Pancreas (tissue), 10 donors: ENCODE data around the gene DIP2C. TPM values are rescaled to one million over a fixed set of nuclear protein-coding genes. Genes with fewer than 3 reads are reported as not detected.

Experiments
- ATAC-seq, 4 donors: fragments of 200-7000 bp; cut with Tn5 transposase; one replicate each; pipeline versions ENCODE4 v1.8.0 to v1.9.1; 2020; ENCODE audit warnings: mild to moderate bottlenecking in 4 of 4, moderate library complexity in 4 of 4
- DNase-seq, 6 donors: peaks; one replicate each; pipeline ENCODE4 v3.0.0-alpha.2; 2020
- FAIRE-seq: peaks from 2 replicates; lab custom pipeline; 2012; peaks lifted over from hg19 to GRCh38; lab: Jason Lieb, UNC
- H3K27ac ChIP-seq, 4 donors: fragments of 200-600 bp; sonication (generic); 1 replicate in 3 of 4; 2 replicates in 1 of 4; pipeline versions ENCODE4 v1.5.0 to v1.8.0; 2020
- H3K27me3 ChIP-seq, 4 donors: fragments of 200-600 bp; one replicate each; pipeline ENCODE4 v1.8.0; 2021
- H3K36me3 ChIP-seq, 3 donors: fragments of 200-600 bp; sonication (generic) in 1 of 3; one replicate each; pipeline versions ENCODE4 v1.5.0 to v1.8.0; 2020 to 2021
- H3K4me1 ChIP-seq, 3 donors: fragments of 200-600 bp; one replicate each; pipeline ENCODE4 v1.8.0; 2021
- H3K4me3 ChIP-seq, 4 donors: fragments of 200-600 bp; sonication (generic) in 2 of 4; one replicate each; pipeline versions ENCODE4 v1.5.0 to v1.8.0; 2020 to 2021
- H3K9me3 ChIP-seq, 4 donors: fragments of 200-600 bp; one replicate each; pipeline ENCODE4 v1.8.0; 2021
- CTCF ChIP-seq, 4 donors: fragments of 200-600 bp; sonication (generic) in 3 of 4; IDR thresholded peaks; one replicate each; pipeline versions ENCODE4 v1.5.0 to v1.8.0; 2021; ENCODE audit warnings: antibody characterized with exemption in 4 of 4
- WGBS, 2 donors: extraction: QIAGEN DNeasy Blood & Tissue Kit; methylation state at CpG; one replicate each; pipeline ENCODE4 v1.1.7; 2013; 5-methylcytosine and 5-hydroxymethylcytosine counted together
- intact Hi-C, 3 donors: fragments of 100-400 bp; cut with DNase I; formaldehyde crosslinking; loops; one replicate each; pipeline versions ENCODE4 v1.11.1 to v1.14.2; 2022
- polyA plus RNA-seq, 2 donors: library from polyadenylated mRNA; stranded (reverse); fragments of 200-250 nt; gene quantifications; one replicate each; pipeline ENCODE4 v1.2.3, GENCODE V29; 2013
- total RNA-seq, 6 donors: library from RNA; stranded (reverse); fragmentation: NEBNext Ultra II Directional in 4 of 6; extraction: Animal tissue kit (Norgen Biotek cat#: 25700) in 4 of 6; gene quantifications; one replicate each; pipeline versions ENCODE4 v1.2.1 to v1.2.4, GENCODE V29; 2021 to 2023
- donor health status: healthy with polysubstance abuse.
- donor health status: DM: no; HTN: no; CAD: no; lungs with moderate emphysema.
- donor health status: DM: no; HTN: no; CAD: no.
- donor health status: control.
- donor health status: control.
- donor health status: Bipolar disorder and iron deficiency.
- donor health status: DM: yes; HTN: yes; CAD: no.
- donor health status: DM: no; HTN: no; CAD: no.
- donor health status: DM: no; HTN: no; CAD: no.
- donor health status: DM: yes; HTN: yes; CAD: no.

DIP2C gene
- total and polyA plus RNA-seq, 8 donors: 4.3 to 11.8 (median 7.3) TPM

DNA sequence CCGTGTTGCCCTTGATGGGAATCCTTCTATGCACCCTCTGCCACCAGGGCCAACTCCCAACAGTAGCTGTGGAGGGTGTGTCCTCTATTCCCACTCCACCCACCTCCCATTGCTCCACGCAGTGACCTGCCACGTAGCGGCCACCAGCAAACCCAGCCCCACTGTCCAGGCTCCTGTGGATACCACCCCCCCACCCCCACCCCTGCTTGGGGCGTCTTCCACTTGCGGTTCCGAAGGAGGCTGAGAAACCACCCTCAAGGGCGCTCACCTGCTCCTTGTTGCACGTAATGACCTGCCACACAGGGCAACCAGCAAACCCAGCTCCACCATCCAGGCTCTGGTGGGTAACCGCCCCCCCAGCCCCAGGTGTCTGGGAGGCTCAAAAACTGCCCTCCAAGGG lies 72.0 kb downstream of the DIP2C start:
- Histone ChIP-seq H3K36me3 (no peaks in the 10 kb centered on the region), H3K4me3 (no peak overlapping the region), H3K4me1 (peaks cover 27 to 38% (median 34%) of the 10 kb centered on the region in 3 donors), H3K27ac (no peak overlapping the region), H3K27me3 (no peaks in the 10 kb centered on the region), H3K9me3 (no peaks in the 10 kb centered on the region)
- ATAC-seq: no peak
- FAIRE-seq: no peak
- TF ChIP-seq CTCF (IDR thresholded peaks at IDR 0.05): no peak
- DNase-seq: peak in 1 of 6 donors; percentile 32
- intact Hi-C loops: no loop called here
- 92 to 95% methylated on average over 10 of the region's 10 CpGs for WGBS, 2 donors

- H3K36me3 ChIP-seq: no peaks in the 10 kb centered on the region
- H3K27ac ChIP-seq: no peak overlapping the region
- no peaks in the 10 kb centered on the region for H3K9me3 ChIP-seq
- TF ChIP-seq CTCF (IDR thresholded peaks at IDR 0.05): no peak
- H3K4me1 ChIP-seq: peaks cover 33 to 49% (median 46%) of the 10 kb centered on the region in 3 donors
- FAIRE-seq (no peak), DNase-seq (peak in 2 of 6 donors; percentile 19 to 36), ATAC-seq (no peak)
- WGBS, 2 donors: 93 to 94% methylated on average over 13 of the region's 13 CpGs
- intact Hi-C loops: no loop called here
- H3K27me3 ChIP-seq: no peaks in the 10 kb centered on the region
- H3K4me3 ChIP-seq: no peak overlapping the region
These were observed 73.8 kb downstream of the DIP2C start for GRCh38 chr10:615583-616152.

DNA sequence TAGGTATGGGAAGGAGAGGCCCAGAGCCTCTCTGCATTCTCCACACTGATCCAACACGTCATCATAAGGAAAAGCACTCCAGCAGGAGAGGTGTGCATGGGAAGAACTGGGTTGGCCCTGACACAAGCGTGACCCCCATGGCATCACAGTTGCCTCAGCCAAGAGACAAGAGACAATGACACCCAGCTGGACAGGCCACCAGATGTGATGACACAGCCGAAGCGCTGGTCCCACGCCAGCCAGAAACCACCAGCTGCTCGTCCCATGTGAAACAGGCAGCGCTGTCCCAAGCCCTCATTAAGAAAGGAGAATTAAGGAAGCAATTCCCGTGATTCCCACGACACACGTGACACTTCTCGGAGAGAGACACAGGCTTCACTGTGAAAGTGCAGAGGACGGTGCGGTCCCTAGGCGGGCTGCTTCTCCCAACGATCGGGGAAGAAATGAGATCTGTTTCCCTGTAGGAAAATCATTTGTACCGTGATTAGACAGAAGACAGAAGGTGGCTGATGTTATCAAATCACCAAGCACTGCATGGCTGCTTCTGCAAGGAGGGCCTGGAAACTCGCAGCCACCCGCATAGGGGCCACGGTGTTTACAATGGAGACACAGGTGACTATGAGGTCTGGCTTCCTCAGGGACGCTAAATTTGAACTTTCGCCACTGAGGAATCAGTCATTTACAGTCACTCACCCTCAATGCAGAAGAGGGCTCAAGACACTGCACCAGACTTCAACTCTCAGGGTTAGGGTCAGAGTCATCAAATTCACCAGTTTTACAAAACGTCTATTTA lies 74.5 kb downstream of the DIP2C start:
- TF ChIP-seq CTCF (IDR thresholded peaks at IDR 0.05): no peak
- intact Hi-C loops: no loop called here
- no peaks in the 10 kb centered on the region for H3K27me3 ChIP-seq
- ATAC-seq: no peak
- H3K36me3 ChIP-seq: no peaks in the 10 kb centered on the region
- peak overlapping the region; percentile 37 to 75 (median 70) for H3K27ac ChIP-seq
- no peaks in the 10 kb centered on the region for H3K9me3 ChIP-seq
- peak in 2 of 6 donors; percentile 36 to 41 for DNase-seq
- no peak overlapping the region for H3K4me3 ChIP-seq
- 82 to 84% methylated on average over 23 of the region's 23 CpGs for WGBS, 2 donors
- peaks cover 33 to 49% (median 46%) of the 10 kb centered on the region in 3 donors for H3K4me1 ChIP-seq
- no peak for FAIRE-seq

GRCh38 chr10:614139-614711 lies 75.2 kb downstream of the DIP2C start:
- Histone ChIP-seq H3K27ac (peak overlapping the region; percentile 37 to 75 (median 70)), H3K4me3 (no peak overlapping the region), H3K4me1 (peaks cover 33 to 49% (median 46%) of the 10 kb centered on the region in 3 donors), H3K9me3 (no peaks in the 10 kb centered on the region), H3K36me3 (no peaks in the 10 kb centered on the region), H3K27me3 (no peaks in the 10 kb centered on the region)
- intact Hi-C loops: no loop called here
- peak in 3 of 4 donors; percentile 2 to 6 (median 3) for ATAC-seq
- TF ChIP-seq CTCF (IDR thresholded peaks at IDR 0.05): no peak
- peak in 2 of 6 donors; percentile 59 to 78 for DNase-seq
- 49 to 54% methylated on average over 15 of the region's 15 CpGs for WGBS, 2 donors
- FAIRE-seq: no peak
